GM21515 (cell line): ENCODE results near the gene CAMKMT.

ENCODE experiments used
- ATAC-seq: cut with Tn5 transposase; IDR thresholded peaks from one replicate; pipeline ENCODE4 v1.9.1; 2021; ENCODE audit not compliant: unreplicated experiment

Gene CAMKMT

DNA sequence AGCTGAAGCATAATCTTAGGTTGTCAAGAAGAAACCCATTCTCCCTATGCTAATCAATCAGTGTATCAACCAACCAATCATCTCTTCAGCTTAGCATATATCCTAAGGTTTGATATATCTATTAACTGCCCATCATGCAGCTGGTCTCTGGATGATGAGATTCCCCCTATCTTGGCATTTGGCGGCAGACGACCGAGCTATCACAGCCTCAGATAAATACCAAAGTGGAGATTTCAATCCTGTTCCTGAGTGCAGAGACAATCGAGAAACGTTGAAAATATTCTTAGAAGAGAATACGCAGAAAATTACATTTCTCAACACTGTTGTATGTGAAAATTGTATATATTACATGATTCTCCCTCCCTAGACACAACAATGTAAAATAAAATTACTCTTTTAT is 320.7 kb downstream of the CAMKMT start:
- ATAC-seq, result no peak

DNA sequence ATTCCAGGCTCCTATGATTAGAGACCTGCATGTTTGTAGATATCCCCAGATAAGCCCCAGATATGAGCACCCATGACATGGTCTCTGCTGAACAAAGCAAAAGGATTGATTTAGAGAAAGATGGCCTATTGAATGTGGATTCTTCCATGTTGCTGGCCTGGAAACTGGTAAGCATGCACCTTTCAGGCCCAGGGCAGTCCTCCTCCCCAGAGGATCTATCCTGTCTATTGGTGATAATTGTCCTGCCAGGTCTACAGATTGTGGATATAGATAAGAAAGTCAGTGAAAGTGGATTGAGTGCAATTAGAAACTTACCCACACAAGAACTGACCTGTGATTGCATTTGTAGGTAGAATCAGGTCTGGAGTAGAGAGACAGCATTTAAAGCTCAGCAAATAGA is 322.8 kb downstream of the CAMKMT start:
- ATAC-seq, result no peak

DNA sequence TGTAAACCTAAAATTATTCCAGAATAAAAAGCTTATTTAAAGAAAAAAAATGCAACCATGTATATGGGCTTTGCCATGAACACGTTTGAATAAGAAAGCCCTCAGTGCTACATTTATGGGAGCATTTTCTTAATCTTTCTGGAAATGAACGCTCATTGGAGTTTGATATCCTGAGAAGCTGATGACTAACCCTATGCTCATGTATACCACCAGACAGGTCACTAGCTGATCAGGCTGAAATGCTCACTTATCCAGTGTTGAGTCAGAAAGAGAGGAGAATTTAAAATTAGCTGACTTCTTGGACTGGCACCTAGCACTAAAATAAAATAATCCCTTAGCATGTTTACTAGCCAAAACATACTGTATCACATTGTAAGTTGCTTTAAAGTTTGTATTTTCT is 324.8 kb downstream of the CAMKMT start:
- no peak for ATAC-seq

DNA sequence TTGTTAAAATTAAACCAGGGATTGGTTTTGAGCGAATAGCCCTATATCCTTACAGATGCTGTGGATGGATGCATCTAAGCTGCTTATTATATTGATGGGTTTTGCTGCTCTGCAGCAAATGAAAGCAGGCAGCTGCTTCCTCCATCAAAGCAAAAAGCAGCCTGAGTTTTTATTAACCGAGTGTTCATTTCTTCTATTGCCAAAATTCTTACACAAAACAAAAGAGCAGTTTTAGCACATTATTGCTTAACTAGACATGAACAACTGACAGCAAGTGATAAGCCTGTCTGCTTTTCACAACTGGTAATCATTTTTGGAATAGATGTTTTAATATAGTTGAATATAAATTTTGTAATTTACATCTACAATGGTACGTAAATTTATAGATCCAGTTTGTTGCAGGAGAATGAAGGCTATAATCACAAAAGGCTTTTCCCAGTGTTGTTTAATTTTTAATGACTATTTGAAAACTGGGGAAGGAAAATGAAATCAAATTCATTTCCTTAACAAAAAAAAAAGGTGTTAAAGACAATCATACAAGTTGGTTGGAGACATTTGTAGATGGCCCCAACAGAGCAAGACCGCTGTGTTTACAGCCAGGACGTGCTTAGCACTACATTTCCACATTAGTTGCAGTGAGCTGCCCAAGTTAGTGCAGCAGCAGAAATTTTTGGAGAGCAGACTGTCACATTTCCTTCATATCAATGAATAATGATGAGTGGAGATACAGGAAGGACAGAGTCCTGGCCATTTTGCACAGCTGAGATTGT is 326.1 kb downstream of the CAMKMT start:
- ATAC-seq, result no peak

DNA sequence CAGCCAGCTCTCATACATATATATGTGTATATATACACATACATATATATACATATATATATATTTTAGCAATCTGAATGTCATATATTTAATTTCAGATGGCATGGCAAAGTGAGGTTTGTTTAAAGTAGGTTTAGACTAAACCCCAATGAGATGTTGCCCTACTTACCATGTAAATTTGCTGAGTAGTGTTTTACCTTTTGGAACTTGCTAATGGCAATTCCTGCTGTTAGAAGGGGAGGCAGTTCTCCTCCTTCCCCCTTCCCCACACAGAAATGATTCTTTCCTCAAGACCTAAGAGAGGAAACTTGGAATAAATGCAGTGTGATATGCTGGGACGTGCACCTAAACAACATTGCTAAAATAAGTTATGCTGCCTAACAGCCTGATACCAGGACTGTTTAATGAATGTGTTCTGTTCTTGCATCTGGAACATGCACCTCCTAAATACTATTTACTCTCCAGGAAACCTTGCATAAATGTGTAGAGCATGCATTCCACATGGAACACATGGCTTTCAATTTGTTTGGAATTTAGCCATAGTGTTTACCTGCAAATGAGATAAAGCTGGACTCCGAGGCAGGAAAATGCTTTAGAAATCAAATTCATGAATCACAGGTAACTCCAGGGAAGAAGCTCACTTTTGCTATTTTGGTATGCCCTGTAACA is 326.8 kb downstream of the CAMKMT start:
- no peak for ATAC-seq

DNA sequence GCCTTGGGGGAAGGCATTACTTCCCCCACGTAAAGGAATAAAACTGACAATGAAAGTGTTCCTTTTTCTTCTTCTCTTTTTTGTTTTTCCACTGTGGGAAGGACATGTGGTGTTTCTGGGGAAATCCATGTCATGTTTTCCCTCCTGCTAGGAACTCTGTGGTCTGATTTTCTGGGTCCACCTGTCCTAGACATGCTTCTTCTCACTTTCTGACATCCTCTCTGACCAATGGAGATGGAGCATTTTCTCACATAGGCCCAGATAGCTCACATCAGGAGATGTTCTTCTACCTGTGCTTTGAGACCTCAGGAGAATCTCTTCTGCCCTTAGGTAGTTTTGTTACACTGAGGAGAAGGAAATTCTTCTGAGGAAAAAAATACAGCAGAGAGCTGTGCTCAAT is 327.8 kb downstream of the CAMKMT start:
- no peak for ATAC-seq

DNA sequence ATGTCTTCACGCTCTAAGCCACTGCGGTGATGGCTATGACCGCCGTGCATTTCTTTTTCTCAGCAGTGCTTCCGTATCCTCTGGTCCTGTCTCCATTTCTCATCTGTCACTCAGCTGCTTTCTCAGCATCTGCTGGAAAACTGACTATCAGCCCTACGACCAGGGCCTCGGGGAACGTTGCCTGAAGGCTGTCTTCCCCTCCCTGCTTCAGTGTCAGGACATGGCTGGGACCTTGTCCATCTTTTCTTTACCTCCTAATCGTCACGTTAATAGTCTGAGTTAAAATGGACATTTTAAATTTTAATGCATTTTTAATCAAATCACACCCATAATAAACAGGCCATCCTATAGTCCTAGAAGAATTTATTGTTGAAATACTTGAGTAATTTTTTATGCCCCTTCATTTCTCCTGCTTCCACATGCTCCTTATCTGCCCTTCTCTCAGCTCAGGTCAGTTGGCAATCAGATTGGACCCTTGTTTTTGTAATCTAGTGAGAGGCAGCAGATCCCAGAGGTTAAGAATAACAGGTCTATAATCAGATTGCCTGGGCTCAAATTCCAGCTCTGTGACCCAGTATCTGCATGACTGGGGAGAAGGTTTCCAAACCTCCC is 329.5 kb downstream of the CAMKMT start:
- no peak for ATAC-seq

DNA sequence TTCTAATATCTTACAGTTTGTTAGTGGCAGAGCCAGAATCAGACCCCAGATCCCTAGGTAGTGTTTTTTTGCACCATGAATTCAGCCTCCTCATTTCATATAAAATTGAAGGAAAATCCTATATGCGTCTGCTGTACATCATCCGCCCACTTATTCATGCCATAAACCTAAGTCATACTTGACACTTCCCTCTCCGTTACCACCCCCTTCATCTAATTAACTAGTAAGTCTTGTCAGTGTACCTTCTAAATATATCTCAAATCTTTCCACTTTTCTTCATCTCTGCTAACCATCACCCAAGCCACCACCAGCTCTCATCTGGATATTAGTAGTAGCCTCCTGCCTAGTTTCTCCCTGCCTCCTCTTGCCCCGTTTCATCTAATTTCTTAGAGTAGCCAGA is 331.1 kb downstream of the CAMKMT start:
- no peak for ATAC-seq

DNA sequence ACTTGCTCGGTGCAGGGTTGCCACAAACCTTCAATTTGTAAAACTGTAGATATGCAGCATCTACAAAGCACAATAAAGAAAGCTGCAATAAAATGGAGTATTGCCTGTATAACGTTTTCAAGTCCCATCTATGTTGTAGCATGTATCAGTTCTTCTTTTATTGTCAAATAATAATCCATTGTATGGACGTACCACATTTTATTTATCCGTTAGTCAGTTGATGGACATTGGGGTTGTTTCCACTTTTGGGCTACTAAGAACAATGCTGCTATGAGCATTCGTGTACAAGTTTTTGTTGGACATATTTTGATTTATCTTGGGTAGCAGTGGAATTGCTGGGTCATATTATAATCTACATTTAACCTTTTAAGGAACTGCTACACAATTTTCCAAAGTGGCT is 339.1 kb downstream of the CAMKMT start:
- ATAC-seq, result no peak

DNA sequence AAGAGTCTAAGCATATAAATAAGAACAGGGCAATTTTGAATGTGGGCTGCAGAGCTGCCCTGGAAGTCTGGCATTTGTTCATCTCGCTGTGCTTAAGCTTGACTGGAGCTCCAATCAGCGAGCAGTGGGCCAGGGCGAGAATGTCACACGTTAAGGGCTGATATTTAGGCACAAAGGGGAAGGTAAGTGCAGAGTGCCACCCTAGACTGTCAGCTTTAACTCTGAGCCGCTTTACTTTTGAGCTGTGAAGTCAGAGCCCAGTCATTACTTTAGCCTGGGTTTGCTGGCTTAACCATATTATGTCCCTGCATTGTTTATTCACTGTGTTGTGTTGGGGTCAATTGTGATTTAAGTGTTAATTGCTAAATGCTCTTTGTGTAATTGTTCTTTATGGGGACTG is 343.6 kb downstream of the CAMKMT start:
- ATAC-seq, result no peak

DNA sequence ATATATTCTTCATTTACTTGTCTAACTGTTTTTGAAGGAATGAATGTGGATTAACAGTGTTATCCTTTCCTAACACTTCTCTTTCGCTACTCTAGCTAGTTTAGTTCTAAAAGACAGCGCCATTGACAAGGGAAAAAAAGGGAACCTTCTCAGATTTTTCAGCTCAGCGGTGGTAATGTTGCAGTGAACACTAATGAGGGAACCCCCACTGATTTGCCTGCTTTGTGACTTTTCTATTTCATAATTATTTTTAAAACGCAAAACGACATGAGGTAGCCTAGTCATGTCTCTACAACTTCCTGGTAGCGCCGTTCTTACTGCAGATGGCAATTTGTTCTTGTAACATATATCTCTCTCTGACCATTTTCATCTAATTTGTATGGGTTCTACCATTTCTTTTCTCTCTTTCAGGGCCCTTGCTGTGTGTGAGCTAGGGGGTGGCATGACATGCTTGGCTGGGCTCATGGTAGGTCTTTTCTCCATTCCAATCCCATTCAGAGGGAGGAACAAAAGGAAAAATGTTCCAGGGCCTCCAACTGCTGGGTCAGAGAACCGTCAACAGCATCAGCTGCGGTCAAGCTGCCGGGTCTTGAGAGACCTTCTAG is 344.2 kb downstream of the CAMKMT start:
- no peak for ATAC-seq

DNA sequence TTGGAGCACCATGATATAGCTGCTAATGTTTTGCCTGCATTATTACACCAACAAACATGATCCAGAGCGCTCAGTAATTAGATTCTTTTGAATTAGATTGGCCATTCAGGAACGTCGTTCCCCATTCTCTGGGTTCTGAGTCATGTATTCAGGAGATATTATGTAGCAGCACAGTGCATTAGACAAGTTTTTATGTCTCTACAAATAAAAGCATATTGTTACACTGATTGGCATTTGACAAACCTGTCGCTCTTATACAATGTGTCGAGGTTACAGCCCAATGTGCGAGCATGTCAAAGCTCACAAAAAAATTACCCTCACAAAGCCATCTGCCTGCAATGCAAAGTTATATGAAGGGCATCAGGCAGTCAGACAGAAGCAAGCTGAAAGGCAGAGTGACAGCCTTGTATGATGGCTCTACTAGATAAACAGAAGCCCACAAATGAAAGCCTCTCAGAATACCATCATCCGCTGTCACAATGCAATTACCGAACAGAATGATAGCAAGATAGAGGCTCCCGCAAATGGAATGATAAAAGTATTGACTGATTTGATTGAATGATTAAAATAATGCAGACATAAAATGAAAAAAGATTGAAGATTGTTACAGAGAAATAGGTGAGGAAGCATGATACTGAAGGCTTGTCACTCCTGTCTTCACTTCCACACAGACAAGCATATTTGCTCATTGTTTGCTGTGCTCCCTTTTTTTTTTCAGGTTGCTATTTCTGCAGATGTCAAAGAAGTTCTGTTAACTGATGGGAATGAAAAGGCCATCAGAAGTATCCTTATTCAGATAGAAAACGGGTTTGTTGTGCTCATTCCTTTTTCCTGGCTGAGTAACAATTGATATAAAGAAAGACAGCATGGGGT is 345.2 kb downstream of the CAMKMT start:
- no peak for ATAC-seq

DNA sequence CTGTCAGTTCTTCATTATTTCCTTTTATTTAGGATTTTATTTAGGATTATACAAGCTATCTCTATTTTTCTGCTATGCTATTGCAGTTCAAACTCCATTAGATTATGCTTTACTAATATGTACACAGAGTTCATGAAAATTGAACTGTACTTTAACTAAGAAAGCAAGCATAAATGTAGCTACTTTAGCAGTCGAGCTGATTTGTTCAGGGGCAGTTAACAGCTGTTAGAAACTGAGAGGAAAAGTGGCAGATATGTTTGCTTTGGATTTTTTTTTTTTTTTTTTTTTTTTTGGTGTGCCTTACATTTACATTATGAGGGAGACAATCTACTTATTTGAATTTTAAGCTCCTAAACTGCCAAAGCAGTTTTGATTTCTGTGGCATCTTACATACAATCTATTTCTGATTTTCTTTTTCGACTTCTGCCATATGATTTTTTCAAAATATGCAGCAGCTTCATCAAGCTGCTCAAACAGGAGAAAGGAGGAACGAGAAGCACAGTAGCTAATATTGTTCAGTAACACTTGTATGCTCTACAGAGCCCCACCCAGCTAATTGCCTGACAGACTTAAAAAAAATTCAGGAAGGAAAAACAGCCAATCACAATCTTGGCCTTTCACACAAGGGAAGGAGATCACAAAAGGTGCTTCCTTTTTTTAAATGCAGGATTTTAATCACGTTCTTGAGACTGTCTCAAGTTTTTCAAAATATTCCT is 346.4 kb downstream of the CAMKMT start:
- ATAC-seq, result no peak

DNA sequence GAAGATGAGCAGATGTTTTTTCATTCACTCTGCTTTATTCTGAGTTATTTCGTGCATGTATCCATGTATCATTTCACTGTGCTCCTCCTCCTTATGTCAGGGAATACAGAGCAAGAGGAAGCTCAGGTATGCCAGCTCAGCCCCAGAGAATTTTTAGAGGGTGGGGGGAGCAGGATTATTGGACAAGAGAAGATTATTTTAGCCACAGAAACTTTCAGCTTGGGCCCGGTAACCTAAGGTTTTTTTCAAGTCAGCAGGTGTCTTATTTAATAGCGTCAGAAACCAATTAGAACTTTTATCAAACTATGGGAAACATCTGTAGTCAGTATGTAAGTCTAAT is 346.9 kb downstream of the CAMKMT start:
- no peak for ATAC-seq

DNA sequence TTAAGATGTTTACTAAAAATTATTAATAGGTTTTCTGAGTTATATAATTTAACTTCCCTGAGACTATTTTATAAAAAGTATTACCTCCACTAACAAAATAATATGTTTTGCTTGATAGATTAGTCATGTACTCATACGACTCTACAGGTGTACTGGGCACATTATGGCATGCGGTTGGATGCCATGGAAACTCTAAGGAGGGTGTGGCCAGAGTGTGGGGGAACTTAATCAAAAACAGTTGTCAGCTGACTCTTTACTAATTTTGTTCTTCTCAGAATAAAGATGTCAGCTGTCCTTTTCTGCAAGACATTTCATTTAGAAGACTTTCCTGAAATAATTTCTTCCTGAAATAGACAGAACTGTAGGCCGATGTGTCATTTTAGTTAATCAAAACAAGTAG is 351.4 kb downstream of the CAMKMT start:
- ATAC-seq, result no peak

DNA sequence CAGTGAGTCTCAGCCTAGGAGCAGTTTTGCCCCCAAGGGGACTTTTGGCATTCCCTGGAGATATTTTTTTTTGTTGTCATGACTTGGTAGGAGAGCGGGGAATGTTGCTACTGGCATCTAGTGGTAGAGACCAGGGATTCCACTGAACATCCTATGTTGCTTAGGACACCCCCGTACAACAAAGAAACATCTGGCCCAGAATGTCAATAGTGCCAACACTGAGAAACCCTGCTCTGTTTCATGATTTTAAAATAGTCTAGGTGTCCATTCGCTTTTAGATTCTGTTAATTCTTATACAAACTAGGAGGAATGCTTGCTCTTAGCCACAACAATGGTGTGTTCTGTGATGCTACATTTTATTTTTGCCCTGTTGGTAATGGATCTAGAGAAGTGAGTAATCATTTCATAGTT is 353.9 kb downstream of the CAMKMT start:
- ATAC-seq, result no peak

DNA sequence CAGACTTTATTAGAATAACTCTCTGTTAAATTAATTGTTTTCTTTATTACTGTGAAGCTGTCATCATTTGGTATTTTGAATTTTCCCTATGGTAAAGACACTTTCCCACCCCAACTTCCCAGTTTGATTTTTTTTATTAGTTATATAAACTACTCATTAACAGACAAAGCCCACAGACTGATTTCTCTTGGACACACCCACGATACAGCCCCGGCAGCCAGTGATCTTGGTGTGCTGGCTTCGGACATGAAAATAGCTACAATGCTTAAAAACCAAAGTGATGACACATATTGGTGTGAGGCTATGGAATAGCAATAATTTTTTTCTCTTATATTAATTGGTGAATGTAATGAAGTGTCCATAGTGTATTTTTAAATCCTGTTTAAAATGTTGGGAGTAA is 354.4 kb downstream of the CAMKMT start:
- no peak for ATAC-seq

DNA sequence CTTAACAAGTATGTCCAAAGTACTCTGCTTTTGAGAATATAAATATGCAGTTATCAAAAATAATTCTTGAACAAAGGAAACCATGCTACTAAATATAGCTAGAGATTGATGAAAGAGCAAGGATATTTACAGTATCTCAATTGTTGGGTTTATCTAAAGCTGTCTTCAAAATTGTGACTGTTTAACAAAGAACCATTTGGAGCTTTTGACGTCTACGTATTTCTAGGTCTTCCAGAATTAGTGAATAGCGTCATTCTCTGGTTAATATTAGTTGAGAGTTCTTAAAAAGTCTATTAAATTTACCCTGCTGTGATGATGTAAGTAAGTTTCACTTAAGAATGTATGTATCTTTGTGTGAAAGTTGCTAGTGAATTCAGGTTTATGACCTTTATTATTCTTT is 356.7 kb downstream of the CAMKMT start:
- no peak for ATAC-seq

DNA sequence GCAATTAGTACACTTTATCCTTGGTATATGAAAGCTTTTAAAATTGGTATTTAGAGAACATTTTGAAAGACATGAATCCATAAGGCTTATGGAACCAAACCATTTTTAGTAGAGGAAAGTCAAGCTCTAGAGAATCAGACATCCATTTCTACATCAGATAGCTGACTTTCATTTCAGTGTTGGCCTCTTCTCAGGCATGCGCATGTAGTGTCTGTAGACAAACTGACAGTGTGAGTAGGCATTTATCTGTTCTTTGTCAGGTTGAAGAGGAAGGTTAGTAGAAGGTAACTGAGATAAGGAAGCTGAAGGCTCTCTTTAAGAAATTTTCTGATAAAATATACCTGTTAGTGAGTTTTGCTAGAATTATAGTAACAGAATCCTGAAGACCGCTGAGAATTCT is 357.8 kb downstream of the CAMKMT start:
- ATAC-seq, result no peak

DNA sequence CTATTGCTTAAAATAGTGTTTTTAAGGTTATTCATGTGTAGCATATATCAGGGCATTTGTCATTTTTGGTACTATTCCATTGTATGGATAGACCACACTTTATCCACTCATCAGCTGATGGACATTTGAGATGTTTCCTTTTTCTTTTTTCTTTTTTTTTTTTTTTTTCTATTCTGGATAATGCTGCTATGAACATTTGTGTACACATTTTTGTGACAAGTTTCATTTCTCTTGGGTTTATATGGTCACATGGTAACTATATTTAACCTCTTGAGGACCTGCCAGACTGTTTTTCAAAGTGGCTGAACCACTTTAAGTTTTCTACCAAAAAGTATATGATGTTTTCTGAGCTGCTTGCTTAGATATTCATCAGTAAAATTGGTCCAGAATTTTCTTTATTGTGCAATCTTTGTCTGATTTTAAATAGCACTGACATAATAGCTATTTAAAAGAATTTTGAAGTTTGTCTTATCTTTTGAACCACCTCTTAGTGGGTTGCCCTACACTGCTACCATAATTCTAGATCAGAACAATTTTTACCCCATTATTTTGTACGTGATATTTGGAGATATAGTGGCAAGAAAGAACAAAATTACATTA is 360.4 kb downstream of the CAMKMT start:
- ATAC-seq, result no peak
